ENCODE data around the gene BLVRB.

DNA sequence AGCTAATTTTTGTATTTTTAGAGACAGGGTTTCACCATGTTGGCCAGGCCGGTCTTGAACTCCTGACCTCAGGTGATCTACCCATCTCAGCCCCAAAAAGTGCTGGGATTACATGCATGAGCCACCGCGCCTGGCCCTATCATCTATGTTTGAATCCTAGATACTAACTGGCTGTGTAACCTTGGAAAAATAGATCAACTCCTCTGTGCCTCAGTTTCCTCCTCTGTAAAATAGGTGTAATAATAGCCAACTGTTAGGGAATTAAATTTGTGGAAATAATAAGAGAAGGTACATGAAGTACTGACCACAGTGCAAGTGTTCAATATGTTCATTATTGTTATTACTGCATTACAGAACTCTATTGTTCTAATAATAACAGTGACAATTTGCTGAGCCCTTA lies 5.6 kb upstream of the BLVRB start:
- TF ChIP-seq, protein P1, sequence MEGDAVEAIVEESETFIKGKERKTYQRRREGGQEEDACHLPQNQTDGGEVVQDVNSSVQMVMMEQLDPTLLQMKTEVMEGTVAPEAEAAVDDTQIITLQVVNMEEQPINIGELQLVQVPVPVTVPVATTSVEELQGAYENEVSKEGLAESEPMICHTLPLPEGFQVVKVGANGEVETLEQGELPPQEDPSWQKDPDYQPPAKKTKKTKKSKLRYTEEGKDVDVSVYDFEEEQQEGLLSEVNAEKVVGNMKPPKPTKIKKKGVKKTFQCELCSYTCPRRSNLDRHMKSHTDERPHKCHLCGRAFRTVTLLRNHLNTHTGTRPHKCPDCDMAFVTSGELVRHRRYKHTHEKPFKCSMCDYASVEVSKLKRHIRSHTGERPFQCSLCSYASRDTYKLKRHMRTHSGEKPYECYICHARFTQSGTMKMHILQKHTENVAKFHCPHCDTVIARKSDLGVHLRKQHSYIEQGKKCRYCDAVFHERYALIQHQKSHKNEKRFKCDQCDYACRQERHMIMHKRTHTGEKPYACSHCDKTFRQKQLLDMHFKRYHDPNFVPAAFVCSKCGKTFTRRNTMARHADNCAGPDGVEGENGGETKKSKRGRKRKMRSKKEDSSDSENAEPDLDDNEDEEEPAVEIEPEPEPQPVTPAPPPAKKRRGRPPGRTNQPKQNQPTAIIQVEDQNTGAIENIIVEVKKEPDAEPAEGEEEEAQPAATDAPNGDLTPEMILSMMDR (conservative IDR thresholded peaks at IDR 0.05), result no peak
- TF ChIP-seq EZH2 (IDR thresholded peaks at IDR 0.05; ENCODE audit: low read depth), result no peak

Measured in PC-9 (cell line).